Renal pelvis (tissue), 4 donors: ENCODE measurements around the gene PDGFA. TPM values are rescaled to one million over a fixed set of nuclear protein-coding genes. Genes with fewer than 3 reads are reported as not detected.

Source experiments
- DNase-seq: peaks from one replicate; pipeline ENCODE4 v3.0.0-alpha.2; 2013
- polyA plus RNA-seq, 3 donors: library from polyadenylated mRNA; unstranded; fragments of 120-200 nt; gene quantifications; one replicate each; pipeline ENCODE4 v1.2.1, GENCODE V29; 2013; ENCODE audit not compliant: insufficient read length in 3 of 3

The PDGFA gene
- polyA plus RNA-seq, 3 donors = 46.8 to 54.5 (median 47.9) TPM

- no peak for DNase-seq
Measured at GRCh38 chr7:477626-478220, 41.9 kb downstream of the PDGFA start.

DNA sequence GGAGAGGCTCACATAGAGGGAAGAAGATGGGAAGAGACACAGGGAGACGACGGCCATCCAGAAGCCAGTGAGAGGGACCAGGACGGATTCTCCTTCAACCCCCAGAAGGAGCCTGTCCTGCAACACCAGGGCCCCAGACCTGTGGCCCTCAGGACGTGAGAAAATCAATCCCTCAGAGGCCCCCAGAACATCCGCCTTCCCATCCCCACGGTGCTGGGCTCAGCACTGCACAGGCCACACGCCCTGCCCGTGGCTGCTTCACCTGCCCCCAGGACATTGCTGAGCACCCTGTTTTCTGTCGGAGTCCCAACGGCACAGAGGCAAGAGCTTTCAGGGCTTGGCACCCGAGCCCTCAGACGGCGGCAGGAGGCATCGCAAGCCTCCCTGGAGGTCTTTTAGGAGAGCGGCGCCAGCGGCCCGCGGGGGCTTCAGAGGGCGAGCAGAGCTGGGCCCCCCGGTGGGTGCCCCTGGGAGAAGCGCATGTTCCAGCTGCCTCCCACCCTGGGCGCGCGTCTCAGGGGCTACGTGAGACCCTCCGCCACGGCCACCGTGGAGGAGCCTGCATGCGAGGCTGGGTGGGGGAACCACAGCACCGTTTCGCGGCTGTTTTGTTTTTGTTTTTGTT is 42.8 kb downstream of the PDGFA start:
- DNase-seq = no peak

GRCh38 chr7:475951-476441 is 43.6 kb downstream of the PDGFA start:
- DNase-seq = no peak

- DNase-seq = no peak
Measured at GRCh38 chr7:475425-475728, 44.3 kb downstream of the PDGFA start.

DNA sequence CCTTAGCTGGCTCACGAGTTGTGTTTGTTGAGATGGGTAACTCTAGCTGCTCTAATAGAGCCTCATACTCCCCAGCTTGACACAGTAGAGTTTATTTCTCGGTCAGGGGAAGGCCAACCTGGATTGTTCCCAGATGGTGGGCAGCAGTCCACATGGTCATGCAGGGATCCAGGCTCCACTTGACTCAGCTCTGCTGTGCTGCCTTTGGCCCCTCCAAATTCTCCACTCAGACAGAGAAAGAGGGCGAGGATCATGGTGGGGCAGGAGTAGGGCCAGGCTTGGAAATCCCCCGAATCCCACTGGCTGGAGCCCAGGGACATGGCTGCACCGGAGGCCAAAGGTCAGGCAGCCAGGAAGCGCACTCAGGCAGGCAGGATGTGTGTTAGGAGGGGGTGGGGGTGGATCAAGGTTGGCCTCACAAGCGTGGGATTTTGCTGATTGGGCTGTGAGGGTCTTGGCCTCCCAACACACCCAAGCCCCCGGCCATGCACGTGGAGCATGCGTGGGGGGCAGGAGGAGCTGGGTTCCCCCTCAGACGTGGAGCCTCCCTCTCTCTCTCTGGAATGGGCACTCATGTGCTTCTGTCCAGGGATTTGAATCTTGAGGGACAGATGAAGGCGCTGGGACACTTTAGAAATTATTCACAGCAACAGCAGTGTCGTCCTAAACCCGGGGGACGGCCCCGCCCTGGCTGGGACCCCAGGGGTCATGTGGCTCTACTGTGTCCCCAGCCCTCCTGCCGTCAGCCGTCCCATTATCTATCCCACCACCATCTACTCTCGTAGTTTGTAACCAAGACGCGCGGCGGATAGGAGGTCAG is 44.8 kb downstream of the PDGFA start:
- DNase-seq = no peak

GRCh38 chr7:473870-474604 is 45.6 kb downstream of the PDGFA start:
- no peak for DNase-seq

GRCh38 chr7:473211-473734 is 46.4 kb downstream of the PDGFA start:
- DNase-seq = no peak

DNA sequence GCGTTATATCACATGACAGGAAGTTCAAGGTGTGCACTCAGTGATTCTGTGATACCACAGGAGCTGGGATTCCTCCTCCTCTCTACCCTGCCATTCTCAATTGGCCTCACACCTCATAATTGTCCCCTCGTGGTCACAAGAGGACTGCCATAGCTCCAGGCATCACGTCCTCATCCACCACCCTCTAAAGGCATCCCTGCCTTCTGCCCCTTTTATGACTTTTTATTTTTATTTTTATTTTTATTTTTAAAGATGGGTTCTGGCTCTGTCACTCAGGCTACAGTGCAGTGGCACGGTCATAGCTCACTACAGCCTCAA is 47.0 kb downstream of the PDGFA start:
- no peak for DNase-seq

- DNase-seq = peak; percentile 88
Measured at GRCh38 chr7:471866-472639, 47.6 kb downstream of the PDGFA start.

- DNase-seq = no peak
Measured at GRCh38 chr7:471191-471865, 48.3 kb downstream of the PDGFA start.

GRCh38 chr7:469563-469961 is 50.1 kb downstream of the PDGFA start:
- no peak for DNase-seq

GRCh38 chr7:468681-469562 is 50.7 kb downstream of the PDGFA start:
- no peak for DNase-seq

GRCh38 chr7:467856-468545 is 51.6 kb downstream of the PDGFA start:
- DNase-seq = no peak

- DNase-seq = no peak
Measured at GRCh38 chr7:467393-467828, 52.2 kb downstream of the PDGFA start.

- no peak for DNase-seq
Measured at GRCh38 chr7:466465-467191, 53.0 kb downstream of the PDGFA start.

DNA sequence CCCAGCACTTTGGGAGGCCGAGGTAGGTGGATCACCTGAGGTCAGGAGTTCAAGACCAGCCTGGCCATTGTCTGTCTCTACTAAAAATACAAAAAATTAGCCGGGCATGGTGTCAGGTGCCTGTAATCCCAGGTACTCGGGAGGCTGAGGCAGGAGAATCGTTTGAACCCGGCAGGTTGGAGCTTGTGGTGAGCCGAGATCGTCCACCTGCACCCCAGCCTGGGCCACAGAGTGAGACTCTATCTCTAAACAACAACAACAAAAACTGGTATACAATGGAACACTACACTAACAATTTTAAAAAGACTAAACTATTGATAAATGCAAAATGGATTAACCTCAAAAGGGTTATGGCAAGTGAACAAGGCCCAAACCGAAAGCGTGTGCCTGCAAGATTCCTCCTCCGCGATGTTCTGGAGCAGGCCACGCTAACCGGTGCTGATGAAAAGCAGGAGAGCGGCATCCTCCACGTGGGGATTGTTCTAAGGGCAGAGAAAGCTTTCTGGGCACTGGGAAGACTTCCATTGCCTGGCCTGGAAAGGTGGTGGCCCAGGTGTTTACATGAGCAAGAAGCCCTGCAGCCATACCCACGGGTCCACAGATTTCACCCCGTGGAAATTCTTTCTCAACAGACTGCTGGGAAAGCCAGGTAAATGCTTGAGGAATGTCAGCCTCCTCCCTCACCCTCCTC is 53.8 kb downstream of the PDGFA start:
- DNase-seq = no peak

GRCh38 chr7:464454-465401 is 54.9 kb downstream of the PDGFA start:
- DNase-seq = peak; percentile 88
